HG03095 (cell line): ENCODE measurements around the gene CDH4.

ENCODE experiments used
- ATAC-seq: cut with Tn5 transposase; IDR thresholded peaks from one replicate; pipeline ENCODE4 v1.9.1; 2021; ENCODE audit warnings: moderate library complexity; ENCODE audit not compliant: unreplicated experiment

The CDH4 gene

GRCh38 chr20:61753987-61754956, 502.2 kb downstream of the CDH4 start:
- no peak for ATAC-seq

- ATAC-seq, result no peak
These were observed 503.1 kb downstream of the CDH4 start for GRCh38 chr20:61754976-61755778.

- ATAC-seq, result no peak
These were observed 504.1 kb downstream of the CDH4 start for GRCh38 chr20:61755971-61756845.

- ATAC-seq, result no peak
These were observed 505.1 kb downstream of the CDH4 start for GRCh38 chr20:61756966-61757677.

GRCh38 chr20:61757678-61758563, 505.9 kb downstream of the CDH4 start:
- ATAC-seq, result no peak

GRCh38 chr20:61758564-61759200, 506.6 kb downstream of the CDH4 start:
- ATAC-seq, result no peak

- no peak for ATAC-seq
These were observed 507.4 kb downstream of the CDH4 start for GRCh38 chr20:61759286-61760065.

- no peak for ATAC-seq
These were observed 508.3 kb downstream of the CDH4 start for GRCh38 chr20:61760321-61760720.

- no peak for ATAC-seq
These were observed 508.7 kb downstream of the CDH4 start for GRCh38 chr20:61760731-61761130.

GRCh38 chr20:61761453-61762166, 509.5 kb downstream of the CDH4 start:
- ATAC-seq, result no peak

GRCh38 chr20:61762167-61762710, 510.2 kb downstream of the CDH4 start:
- no peak for ATAC-seq

- ATAC-seq, result no peak
These were observed 511.1 kb downstream of the CDH4 start for GRCh38 chr20:61762886-61763739.

GRCh38 chr20:61763740-61764400, 511.8 kb downstream of the CDH4 start:
- no peak for ATAC-seq

- ATAC-seq, result no peak
These were observed 512.5 kb downstream of the CDH4 start for GRCh38 chr20:61764471-61765025.
